ENCODE results near the gene TNFSF18.

TNFSF18 gene

DNA sequence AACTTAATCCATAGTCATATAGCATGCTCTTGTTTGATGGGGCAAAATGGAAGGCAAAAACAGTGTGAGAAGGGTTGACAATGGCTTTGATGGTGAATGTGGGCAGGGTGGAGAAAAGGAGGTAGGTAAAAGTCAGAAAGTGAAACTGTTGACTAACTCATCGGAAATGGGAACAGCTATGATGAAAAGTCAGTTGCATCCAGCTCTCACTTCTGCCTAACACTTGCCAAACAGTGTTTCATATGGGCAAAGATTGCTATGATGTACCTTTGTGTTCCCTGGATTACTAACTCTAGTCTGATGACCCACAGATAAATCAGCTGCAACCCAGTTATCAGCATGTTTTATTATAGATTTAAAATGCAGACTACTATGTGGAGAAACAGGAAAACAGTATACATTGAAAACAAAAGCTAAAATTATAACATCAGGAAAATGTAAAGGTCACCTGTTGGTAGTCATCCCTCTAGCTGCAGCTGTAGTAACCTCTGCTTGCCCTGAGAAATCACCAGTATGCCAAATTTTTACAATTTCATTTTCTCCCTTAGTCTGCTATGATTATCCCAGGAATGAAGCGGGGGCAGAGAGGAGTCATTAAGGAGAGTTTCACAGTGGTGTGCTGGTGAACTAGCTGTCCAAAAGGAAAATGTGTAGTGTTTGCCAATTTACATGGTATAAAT lies 11.7 kb downstream of the TNFSF18 start:
- no peak for DNase-seq

GRCh38 chr1:173024543-173024942 lies 26.2 kb downstream of the TNFSF18 start:
- no peak for DNase-seq

- no peak for DNase-seq
Measured at GRCh38 chr1:173023343-173023742, 27.4 kb downstream of the TNFSF18 start.

DNA sequence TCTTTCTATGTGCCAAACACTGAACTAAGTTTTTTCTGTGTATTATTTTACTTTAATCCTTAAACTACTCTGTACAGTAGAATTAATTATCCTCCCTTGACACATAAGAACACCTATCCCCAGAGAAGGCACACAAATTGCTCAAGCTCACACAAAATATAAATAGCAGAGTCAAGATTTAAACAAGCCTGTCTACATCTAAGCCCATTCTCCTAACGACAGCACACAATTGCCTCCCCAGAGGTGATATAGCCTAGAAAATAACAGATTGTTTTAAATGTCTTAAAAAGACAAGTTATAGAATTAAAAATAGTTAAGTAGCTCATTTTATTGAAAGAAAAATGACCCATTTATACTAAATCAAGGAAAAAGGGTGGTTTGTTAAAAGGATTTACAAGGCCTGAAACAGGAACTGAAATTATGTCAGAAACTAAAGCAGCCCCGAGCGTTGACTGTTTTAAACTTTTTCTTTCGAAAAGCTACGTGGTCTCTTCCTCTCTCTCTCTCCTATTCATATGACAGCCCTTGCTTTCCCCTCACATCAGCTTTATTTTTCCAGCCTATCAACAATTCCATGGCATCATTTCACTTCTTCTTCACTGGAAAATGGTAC lies 30.5 kb downstream of the TNFSF18 start:
- DNase-seq, result no peak

- no peak for DNase-seq
Measured at GRCh38 chr1:173017792-173018191, 32.9 kb downstream of the TNFSF18 start.

GRCh38 chr1:173016419-173016818 lies 34.3 kb downstream of the TNFSF18 start:
- no peak for DNase-seq

DNA sequence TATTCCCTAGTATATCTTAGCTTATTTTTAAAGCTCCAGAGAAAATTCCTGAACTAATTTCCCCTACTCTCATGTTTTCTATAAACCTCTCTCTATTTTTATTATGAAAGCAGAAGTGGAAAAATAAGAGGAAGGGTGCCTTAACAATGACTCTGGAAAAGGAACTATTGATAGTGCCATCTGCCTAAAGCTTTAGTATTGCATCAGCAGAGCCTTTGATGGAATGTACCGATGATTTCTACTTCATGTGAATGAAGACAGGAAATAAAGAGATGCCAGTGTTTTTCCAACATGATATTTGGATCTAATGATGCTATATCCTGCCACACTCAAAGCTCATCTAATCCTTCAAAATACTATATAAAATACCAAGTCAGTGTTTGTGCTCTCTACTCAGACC lies 35.1 kb downstream of the TNFSF18 start:
- no peak for DNase-seq

GRCh38 chr1:173014160-173014559 lies 36.6 kb downstream of the TNFSF18 start:
- no peak for DNase-seq

- DNase-seq, result no peak
Measured at GRCh38 chr1:173012126-173012525, 38.6 kb downstream of the TNFSF18 start.

- DNase-seq, result no peak
Measured at GRCh38 chr1:173009597-173009996, 41.1 kb downstream of the TNFSF18 start.

- no peak for DNase-seq
Measured at GRCh38 chr1:173005196-173005864, 45.4 kb downstream of the TNFSF18 start.

DNA sequence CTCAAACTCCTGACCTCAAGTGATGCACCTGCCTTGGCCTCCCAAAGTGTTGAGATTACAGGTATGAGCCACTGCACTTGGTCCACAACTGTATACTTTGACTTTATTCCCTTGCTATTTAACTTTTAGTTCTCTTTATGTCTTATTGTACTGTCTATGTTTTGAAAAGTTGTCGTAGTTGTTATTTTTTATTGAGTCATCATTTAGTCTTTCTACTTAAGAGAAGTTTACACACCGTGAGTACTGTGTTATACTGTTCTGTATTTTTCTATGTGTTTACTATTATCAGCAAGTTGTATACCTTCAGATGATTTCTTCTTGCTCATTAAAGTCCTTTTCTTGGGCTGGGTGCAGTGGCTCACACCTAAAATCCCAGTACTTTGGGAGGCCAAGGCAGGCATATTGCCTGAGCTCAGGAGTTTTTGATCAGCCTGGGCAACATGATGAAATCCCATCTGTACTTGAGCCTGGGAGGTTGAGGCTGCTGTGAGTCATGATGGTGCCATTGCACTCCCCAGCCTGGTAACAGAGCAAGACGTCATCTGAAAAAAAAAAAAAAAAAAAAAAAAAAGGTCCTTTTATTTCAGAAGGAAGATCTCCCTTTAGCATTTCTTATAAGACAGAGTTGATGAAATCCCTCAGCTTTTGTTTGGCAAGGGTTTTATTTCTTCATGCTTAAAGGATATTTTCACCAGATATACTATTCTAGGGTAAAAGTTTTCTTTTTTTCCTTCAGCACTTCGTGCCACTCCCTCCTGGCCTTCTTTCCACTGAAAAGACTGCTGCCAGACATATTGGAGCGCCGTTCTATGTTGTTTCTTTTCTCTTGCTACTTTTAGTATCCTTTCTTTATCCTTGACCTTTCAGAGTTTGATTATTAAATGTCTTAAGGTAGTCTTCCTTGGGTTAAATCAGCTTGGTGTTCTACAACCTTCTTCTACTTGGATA lies 47.6 kb downstream of the TNFSF18 start:
- no peak for DNase-seq

- no peak for DNase-seq
Measured at GRCh38 chr1:172999349-172999748, 51.4 kb downstream of the TNFSF18 start.

DNA sequence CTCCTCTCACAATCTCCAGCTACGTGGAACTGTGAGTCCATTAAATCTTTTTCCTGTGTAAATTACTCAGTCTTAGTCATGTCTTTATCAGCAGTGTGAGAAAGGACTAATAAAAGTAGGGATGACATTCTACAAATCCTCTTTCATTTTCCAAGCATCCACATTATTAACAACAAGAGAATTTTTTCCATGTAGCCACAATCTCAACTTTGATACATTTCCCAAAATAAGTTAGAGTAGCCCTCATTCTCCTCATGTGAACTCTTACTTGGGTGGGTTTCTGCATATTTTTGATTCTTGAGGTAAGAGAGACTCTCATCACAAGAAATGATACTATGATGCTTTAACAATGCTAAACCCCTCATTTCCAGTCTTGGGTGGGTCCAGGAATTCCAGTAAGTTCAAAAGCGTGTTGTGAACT lies 52.8 kb downstream of the TNFSF18 start:
- DNase-seq, result no peak

- no peak for DNase-seq
Measured at GRCh38 chr1:172993640-172994039, 57.1 kb downstream of the TNFSF18 start.

DNA sequence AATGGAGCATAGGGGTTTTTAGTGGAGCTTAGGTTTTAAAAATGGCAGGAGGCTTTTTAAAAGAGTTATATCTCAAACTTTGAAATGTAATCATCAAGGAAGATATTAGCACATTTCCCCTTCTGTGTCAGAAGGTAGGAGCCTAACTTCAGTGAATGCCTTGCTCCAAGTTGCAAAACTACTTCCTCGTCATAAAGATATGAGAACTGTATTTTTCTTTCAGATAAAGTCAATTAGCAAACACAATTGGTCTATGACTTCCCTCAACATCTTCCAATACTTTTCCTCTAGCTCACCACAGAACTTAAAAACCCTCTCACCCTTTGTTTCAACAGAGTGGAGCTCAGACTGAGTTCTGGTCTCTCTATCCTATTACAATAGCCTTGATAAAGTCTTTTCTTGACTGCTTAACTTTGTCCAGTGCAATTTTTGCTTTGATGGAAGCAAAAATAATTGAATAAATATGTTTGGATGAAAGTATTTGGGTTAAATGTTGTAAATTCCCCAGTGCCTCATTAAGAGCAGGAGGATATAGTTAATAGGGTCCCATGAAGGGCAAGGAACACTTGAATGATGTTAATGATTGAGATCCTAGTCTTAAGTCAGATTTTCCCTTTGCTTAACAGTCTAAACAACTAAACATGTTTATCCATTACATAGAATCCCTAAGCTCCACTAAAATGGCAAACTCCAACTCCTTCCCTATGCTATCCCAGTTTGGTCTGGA lies 58.9 kb downstream of the TNFSF18 start:
- no peak for DNase-seq

DNA sequence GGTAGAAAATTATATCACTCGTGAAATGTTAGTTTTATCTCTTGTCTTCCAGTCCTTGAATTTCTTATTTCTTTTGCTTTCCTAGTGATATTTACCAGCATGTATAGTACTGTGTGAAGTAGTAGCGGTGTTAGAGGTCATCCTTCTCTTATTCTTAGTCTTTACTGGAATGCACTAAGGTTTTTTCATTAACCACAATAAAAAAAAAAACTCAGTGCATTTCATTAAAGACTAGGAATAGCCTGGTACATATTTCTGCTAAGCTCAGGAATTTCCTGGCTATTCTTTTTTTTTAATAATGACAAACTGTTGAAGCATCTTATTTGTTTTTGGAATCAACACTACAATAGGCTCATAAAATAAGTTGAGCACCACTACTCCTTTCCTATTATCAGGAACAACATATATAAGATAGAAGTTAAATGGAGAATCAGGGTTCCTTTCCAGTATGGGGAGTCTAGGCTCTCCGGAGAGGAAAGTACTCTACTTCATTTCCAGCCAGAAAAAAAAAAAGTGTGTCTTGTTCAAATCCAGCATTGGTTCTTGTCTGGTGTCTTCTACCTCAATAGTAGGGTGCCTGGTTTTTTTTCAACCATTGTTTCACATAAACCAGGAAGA lies 60.0 kb downstream of the TNFSF18 start:
- no peak for DNase-seq
